Panc1 (cell line): ENCODE results near the gene AK4. TPM values are rescaled to one million over a fixed set of nuclear protein-coding genes. Genes with fewer than 3 reads are reported as not detected.

Experiments used
- ATAC-seq: fragments of 200-7000 bp; cut with Tn5 transposase; 2 replicates; pipeline ENCODE4 v1.9.1; 2020; ENCODE audit warnings: mild to moderate bottlenecking, moderate library complexity
- BruUV-seq: library from RNA; stranded (reverse); fragments of 400-500 nt; replicated peaks from 2 replicates; lab custom pipeline; 2021; lab: Mats Ljungman, UMichigan
- CTCF ChIA-PET: fragments of 300-600 bp; sonication (Branson Sonifier 250); formaldehyde crosslinking; loops from one replicate; lab custom pipeline; 2022; ENCODE audit warnings: antibody characterized with exemption; lab: Charles Lee
- POLR2A ChIA-PET: fragments of 300-600 bp; sonication (Branson Sonifier 250); formaldehyde crosslinking; loops from one replicate; lab custom pipeline; 2022; ENCODE audit warnings: antibody characterized with exemption; lab: Charles Lee
- DNase-seq: peaks from one replicate; pipeline ENCODE4 v3.0.0-alpha.2; 2010; ENCODE audit warnings: low read depth, low spot score
- H3K27ac ChIP-seq: 2 replicates; pipeline ENCODE4 v1.5.1; 2011; ENCODE audit warnings: mild to moderate bottlenecking, low read length, inconsistent platforms
- H3K27me3 ChIP-seq: fragments of 200-500 bp; sonication (Bioruptor generic); 2 replicates; pipeline ENCODE4 v1.6.0; 2014; ENCODE audit warnings: low read length, inconsistent platforms; ENCODE audit not compliant: control insufficient read depth, insufficient read depth
- H3K36me3 ChIP-seq: fragments of 200-500 bp; sonication (Bioruptor generic); 2 replicates; pipeline ENCODE4 v1.5.1; 2014; ENCODE audit warnings: inconsistent platforms, mild to moderate bottlenecking, low read length, moderate library complexity; ENCODE audit not compliant: control insufficient read depth, insufficient read depth
- H3K4me1 ChIP-seq: 2 replicates; pipeline ENCODE4 v1.5.1; 2011; ENCODE audit warnings: inconsistent platforms, mild to moderate bottlenecking, low read length, moderate library complexity; ENCODE audit not compliant: control insufficient read depth, insufficient read depth
- H3K4me3 ChIP-seq, 2 experiments: 2 replicates each; pipeline ENCODE4 v1.5.1; 2011 to 2012; ENCODE audit warnings: low read depth in 2 of 2, low read length in 2 of 2, mild to moderate bottlenecking in 2 of 2, inconsistent platforms in 1 of 2, moderate library complexity in 1 of 2
- H3K9me3 ChIP-seq: fragments of 200-500 bp; sonication (Bioruptor generic); 2 replicates; pipeline ENCODE4 v1.5.1; 2014; ENCODE audit warnings: low read depth, mild to moderate bottlenecking, inconsistent platforms, low read length, moderate library complexity; ENCODE audit not compliant: control insufficient read depth, insufficient read depth
- POLR2AphosphoS5 ChIP-seq: IDR thresholded peaks from 2 replicates; pipeline ENCODE4 v1.6.1; 2012; ENCODE audit warnings: mild to moderate bottlenecking, low read depth, low read length, moderate library complexity
- SIN3A ChIP-seq: IDR thresholded peaks from 2 replicates; pipeline ENCODE4 v1.6.1; 2012; ENCODE audit warnings: low read depth, mild to moderate bottlenecking, low read length, moderate library complexity, borderline replicate concordance; ENCODE audit not compliant: insufficient read depth
- TCF7L2 ChIP-seq: IDR thresholded peaks from 2 replicates; pipeline ENCODE4 v1.6.1; 2011; ENCODE audit warnings: mild to moderate bottlenecking, low read depth, low read length, inconsistent platforms
- in situ Hi-C: cut with HindIII; loops from 2 replicates; pipeline ENCODE4 v1.10.0; 2016; ENCODE audit warnings: low sequenced_read_pairs, low pct_unique_long_range_greater_than_20kb
- intact Hi-C: fragments of 100-400 bp; cut with micrococcal nuclease; formaldehyde crosslinking; loops from one replicate; pipeline ENCODE4 v1.10.0; 2022; ENCODE audit not compliant: unreplicated experiment
- total RNA-seq: library from RNA; stranded (reverse); gene quantifications from one replicate; pipeline ENCODE4 v1.2.1, GENCODE V29; 2021; ENCODE audit not compliant: unreplicated experiment
- TF ChIP-seq, protein P1 (sequence below), 2 experiments: IDR thresholded peaks; 2 replicates each; pipeline ENCODE4 v1.6.1; 2011 to 2012; ENCODE audit warnings: low read depth in 2 of 2, control low read depth in 1 of 2, low read length in 1 of 2, mild to moderate bottlenecking in 1 of 2, moderate library complexity in 1 of 2; ENCODE audit not compliant: insufficient read depth in 1 of 2
- TF ChIP-seq, protein P2 (sequence below): fragments of 450-650 bp; IDR thresholded peaks from 2 replicates; pipeline ENCODE4 v1.5.1; 2017; ENCODE audit warnings: mild to moderate bottlenecking

Gene AK4
- total RNA-seq, 1 experiment from 2014 or later: 26.8 TPM

DNA sequence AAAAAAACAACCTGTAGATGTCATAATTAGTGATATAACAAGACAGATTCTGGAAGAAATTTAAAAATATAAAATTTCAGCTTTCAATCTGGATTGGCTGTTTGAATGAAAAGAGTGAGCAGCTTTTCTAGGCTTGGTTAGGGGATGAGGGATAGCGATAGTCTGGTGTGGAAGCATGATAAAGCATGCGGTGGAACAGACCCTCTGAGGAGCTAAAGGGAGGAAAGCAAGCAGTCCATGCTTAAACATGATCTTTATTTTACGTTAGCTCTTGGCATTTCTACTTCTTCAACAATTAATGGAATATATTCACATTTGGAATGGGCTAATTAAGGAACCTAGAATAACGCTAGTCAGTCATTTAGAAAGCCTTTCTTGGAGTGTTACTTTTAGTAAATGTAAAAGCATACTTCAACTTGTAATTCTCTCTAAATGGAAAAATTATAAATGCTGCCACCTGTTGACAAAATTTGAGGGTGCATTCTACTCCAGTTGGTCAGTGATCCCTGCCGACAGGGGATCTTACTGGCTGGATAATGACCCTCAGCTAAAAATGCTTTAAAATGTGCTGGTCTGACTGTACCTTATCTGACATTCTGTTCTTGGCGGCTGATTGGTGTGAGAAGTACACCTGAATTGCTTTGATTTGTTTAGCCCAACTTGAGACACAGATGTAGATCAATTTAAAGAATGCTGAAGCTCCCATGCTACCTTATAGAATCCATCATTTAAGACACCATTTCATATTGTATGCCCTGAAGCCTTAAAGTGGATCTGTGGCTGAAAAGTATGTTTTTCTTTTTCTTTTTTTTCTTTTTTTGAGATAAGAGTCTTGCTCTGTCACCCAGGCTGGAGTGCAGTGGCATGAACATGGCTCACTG is 61.2 kb downstream of the AK4 start:
- no TSS peak for BruUV-seq
- no peaks in the 10 kb centered on the region for H3K27me3 ChIP-seq
- ChIA-PET POLR2A (interaction anchor here (0.7 kb wide), 1 partner anchor 231 kb away, joined by 3 read pairs; no protein-coding TSS in a partner anchor), CTCF (no interaction called here)
- H3K4me3 ChIP-seq: no peak overlapping the region
- ATAC-seq (peak; percentile 77; the same call in 1 of the 2 replicates), DNase-seq (peak; percentile 18)
- no peaks in the 10 kb centered on the region for H3K4me1 ChIP-seq
- no peak overlapping the region for H3K27ac ChIP-seq
- H3K9me3 ChIP-seq: no peaks in the 10 kb centered on the region
- no peak for TF ChIP-seq SIN3A
- TF ChIP-seq, protein P1, sequence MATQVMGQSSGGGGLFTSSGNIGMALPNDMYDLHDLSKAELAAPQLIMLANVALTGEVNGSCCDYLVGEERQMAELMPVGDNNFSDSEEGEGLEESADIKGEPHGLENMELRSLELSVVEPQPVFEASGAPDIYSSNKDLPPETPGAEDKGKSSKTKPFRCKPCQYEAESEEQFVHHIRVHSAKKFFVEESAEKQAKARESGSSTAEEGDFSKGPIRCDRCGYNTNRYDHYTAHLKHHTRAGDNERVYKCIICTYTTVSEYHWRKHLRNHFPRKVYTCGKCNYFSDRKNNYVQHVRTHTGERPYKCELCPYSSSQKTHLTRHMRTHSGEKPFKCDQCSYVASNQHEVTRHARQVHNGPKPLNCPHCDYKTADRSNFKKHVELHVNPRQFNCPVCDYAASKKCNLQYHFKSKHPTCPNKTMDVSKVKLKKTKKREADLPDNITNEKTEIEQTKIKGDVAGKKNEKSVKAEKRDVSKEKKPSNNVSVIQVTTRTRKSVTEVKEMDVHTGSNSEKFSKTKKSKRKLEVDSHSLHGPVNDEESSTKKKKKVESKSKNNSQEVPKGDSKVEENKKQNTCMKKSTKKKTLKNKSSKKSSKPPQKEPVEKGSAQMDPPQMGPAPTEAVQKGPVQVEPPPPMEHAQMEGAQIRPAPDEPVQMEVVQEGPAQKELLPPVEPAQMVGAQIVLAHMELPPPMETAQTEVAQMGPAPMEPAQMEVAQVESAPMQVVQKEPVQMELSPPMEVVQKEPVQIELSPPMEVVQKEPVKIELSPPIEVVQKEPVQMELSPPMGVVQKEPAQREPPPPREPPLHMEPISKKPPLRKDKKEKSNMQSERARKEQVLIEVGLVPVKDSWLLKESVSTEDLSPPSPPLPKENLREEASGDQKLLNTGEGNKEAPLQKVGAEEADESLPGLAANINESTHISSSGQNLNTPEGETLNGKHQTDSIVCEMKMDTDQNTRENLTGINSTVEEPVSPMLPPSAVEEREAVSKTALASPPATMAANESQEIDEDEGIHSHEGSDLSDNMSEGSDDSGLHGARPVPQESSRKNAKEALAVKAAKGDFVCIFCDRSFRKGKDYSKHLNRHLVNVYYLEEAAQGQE (IDR thresholded peaks at IDR 0.05; ENCODE audit: insufficient read depth in 1 of 2, low read depth in 2 of 2, low read length in 1 of 2): no peak
- no peak for TF ChIP-seq TCF7L2
- TF ChIP-seq POLR2AphosphoS5: no peak
- TF ChIP-seq, protein P2, sequence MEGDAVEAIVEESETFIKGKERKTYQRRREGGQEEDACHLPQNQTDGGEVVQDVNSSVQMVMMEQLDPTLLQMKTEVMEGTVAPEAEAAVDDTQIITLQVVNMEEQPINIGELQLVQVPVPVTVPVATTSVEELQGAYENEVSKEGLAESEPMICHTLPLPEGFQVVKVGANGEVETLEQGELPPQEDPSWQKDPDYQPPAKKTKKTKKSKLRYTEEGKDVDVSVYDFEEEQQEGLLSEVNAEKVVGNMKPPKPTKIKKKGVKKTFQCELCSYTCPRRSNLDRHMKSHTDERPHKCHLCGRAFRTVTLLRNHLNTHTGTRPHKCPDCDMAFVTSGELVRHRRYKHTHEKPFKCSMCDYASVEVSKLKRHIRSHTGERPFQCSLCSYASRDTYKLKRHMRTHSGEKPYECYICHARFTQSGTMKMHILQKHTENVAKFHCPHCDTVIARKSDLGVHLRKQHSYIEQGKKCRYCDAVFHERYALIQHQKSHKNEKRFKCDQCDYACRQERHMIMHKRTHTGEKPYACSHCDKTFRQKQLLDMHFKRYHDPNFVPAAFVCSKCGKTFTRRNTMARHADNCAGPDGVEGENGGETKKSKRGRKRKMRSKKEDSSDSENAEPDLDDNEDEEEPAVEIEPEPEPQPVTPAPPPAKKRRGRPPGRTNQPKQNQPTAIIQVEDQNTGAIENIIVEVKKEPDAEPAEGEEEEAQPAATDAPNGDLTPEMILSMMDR: peak; percentile 78
- in situ Hi-C loops: no loop called here
- intact Hi-C loops: no loop called here
- H3K36me3 ChIP-seq: no peaks in the 10 kb centered on the region

DNA sequence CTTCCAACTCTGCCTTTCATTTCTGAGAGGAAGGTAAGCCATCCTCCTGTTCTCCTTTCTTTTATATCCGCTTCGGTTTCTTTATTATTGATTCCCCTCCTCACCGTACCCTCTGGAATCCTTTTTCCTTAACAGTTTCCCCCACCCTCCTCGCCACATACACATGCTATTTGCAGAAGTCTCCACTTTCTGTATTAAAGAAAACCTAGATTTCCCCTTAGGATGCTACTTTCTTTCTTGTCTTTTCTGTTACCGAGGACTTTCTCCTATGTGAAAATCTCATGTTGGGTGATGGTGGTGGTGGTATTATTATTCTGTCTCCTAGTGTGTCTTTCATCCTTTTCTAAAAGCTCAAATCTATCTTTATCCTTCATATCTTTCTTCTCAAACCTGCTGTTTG is 62.3 kb downstream of the AK4 start:
- no peak overlapping the region for H3K27ac ChIP-seq
- BruUV-seq: no TSS peak

More for the DNA sequence above, 62.3 kb downstream of the AK4 start:
- no peaks in the 10 kb centered on the region for H3K36me3 ChIP-seq
- H3K4me3 ChIP-seq: no peak overlapping the region
- TF ChIP-seq POLR2AphosphoS5 (no peak), TCF7L2 (no peak), SIN3A (no peak)
- TF ChIP-seq, protein P2: no peak
- TF ChIP-seq, protein P1 (IDR thresholded peaks at IDR 0.05; ENCODE audit: insufficient read depth in 1 of 2, low read depth in 2 of 2, low read length in 1 of 2): no peak
- no peaks in the 10 kb centered on the region for H3K4me1 ChIP-seq
- CTCF ChIA-PET: no interaction called here
- DNase-seq: no peak
- POLR2A ChIA-PET: no interaction called here
- intact Hi-C loops: no loop called here
- ATAC-seq: no peak
- H3K27me3 ChIP-seq: no peaks in the 10 kb centered on the region
- in situ Hi-C loops: no loop called here
- H3K9me3 ChIP-seq: no peaks in the 10 kb centered on the region
